HEK293 (cell line): ENCODE measurements around the gene MARCHF7.

Experiments
- CTCF ChIP-seq: fragments of 450-650 bp; formaldehyde crosslinking; IDR thresholded peaks from 2 replicates; pipeline ENCODE4 v1.5.1; 2016; ENCODE audit warnings: missing biosample characterization, missing genetic modification characterization
- ELK4 ChIP-seq: IDR thresholded peaks from 2 replicates; pipeline ENCODE4 v1.6.1; 2011; ENCODE audit warnings: mild to moderate bottlenecking, low read depth, low read length, borderline replicate concordance
- KLF17 ChIP-seq: fragments of 450-650 bp; formaldehyde crosslinking; IDR thresholded peaks from 2 replicates; pipeline ENCODE4 v1.5.1; 2016; ENCODE audit warnings: missing biosample characterization, missing genetic modification characterization
- REPIN1 ChIP-seq: fragments of 450-650 bp; formaldehyde crosslinking; IDR thresholded peaks from 2 replicates; pipeline ENCODE4 v1.5.1; 2017; ENCODE audit warnings: missing biosample characterization, missing genetic modification characterization, low read depth
- REST ChIP-seq: fragments of 450-650 bp; formaldehyde crosslinking; IDR thresholded peaks from 2 replicates; pipeline ENCODE4 v1.5.1; 2016; ENCODE audit warnings: missing biosample characterization, missing genetic modification characterization
- ZEB2 ChIP-seq: fragments of 450-650 bp; formaldehyde crosslinking; IDR thresholded peaks from 2 replicates; pipeline ENCODE4 v1.5.1; 2016; ENCODE audit warnings: missing biosample characterization, missing genetic modification characterization
- ZNF645 ChIP-seq: fragments of 450-650 bp; formaldehyde crosslinking; IDR thresholded peaks from 2 replicates; pipeline ENCODE4; 2016; ENCODE audit warnings: missing biosample characterization, missing genetic modification characterization

GRCh38 chr2:159714247-159714930 lies 2.1 kb downstream of the MARCHF7 start:
- TF ChIP-seq REST (tag by site-specific recombination) (no peak), CTCF (tag by site-specific recombination) (no peak), KLF17 (no peak), ELK4 (no peak), ZNF645 (tag by site-specific recombination) (no peak), ZEB2 (tag by site-specific recombination) (no peak), REPIN1 (tag by site-specific recombination) (no peak)
